K562 (cell line): Measurements from ENCODE around the gene RPL36AL. TPM values are rescaled to one million over a fixed set of nuclear protein-coding genes. Genes with fewer than 3 reads are reported as not detected.

ENCODE experiments used
- ATAC-seq: fragments of 200-7000 bp; cut with Tn5 transposase; 3 replicates; pipeline ENCODE4 v1.9.1; 2020; ENCODE audit warnings: moderate library complexity
- BruUV-seq: library from RNA; stranded (reverse); fragments of 400-500 nt; replicated peaks from 2 replicates; lab custom pipeline; 2021; lab: Mats Ljungman, UMichigan
- CTCF ChIA-PET: fragments of 300-600 bp; formaldehyde crosslinking; extraction: SDS; loops from one replicate; lab custom pipeline; 2021; ENCODE audit warnings: low intra/inter-chr PET ratio; lab: Yijun Ruan, JAX
- POLR2A ChIA-PET: fragments of 300-600, 350-650 bp; sonication (Branson Sonifier 250); formaldehyde crosslinking; extraction: SDS; loops from one replicate; lab custom pipeline; 2021; ENCODE audit warnings: antibody characterized with exemption, inconsistent platforms; lab: Yijun Ruan, JAX
- DNase-seq, 4 experiments: peaks; one replicate each; pipeline versions ENCODE4 v3.0.0 to v3.0.0-alpha.2; 2011 to 2018; ENCODE audit warnings: low spot score in 3 of 4, mixed read lengths in 3 of 4; ENCODE audit errors: extremely low read depth in 1 of 4
- FAIRE-seq: peaks from 2 replicates; lab custom pipeline; 2011; peaks lifted over from hg19 to GRCh38; lab: Jason Lieb, UNC
- H2AFZ ChIP-seq: 2 replicates; pipeline ENCODE4 v1.6.0; 2011; ENCODE audit warnings: low read depth, low read length, control low read depth, inconsistent platforms
- H3K27ac ChIP-seq: fragments of 200-600 bp; 3 replicates; pipeline ENCODE4 v1.8.0; 2011; ENCODE audit warnings: low read depth, mild to moderate bottlenecking, control low read depth, inconsistent platforms, low read length, moderate library complexity, mixed read lengths; ENCODE audit errors: extremely low read depth
- H3K27me3 ChIP-seq, 2 experiments: fragments of 300-600 bp in 1 of 2; 2 replicates in 1 of 2; 3 replicates in 1 of 2; pipeline versions ENCODE4 v1.6.0 to v1.8.0; 2011; ENCODE audit warnings: inconsistent platforms in 2 of 2, low read length in 2 of 2, mild to moderate bottlenecking in 1 of 2, mixed read lengths in 1 of 2, moderate library complexity in 1 of 2; ENCODE audit not compliant: control insufficient read depth in 2 of 2, insufficient read depth in 2 of 2
- H3K36me3 ChIP-seq: fragments of 300-600 bp; 3 replicates; pipeline ENCODE4 v1.8.0; 2011; ENCODE audit warnings: mild to moderate bottlenecking, low read length, inconsistent platforms; ENCODE audit not compliant: control insufficient read depth, insufficient read depth
- H3K4me1 ChIP-seq, 2 experiments: fragments of 200-600 bp in 1 of 2; replicated peaks in 1 of 2; 2 replicates in 1 of 2; 3 replicates in 1 of 2; pipeline versions ENCODE4 v1.5.1 to v1.8.0; 2011; ENCODE audit warnings: inconsistent platforms in 2 of 2, low read length in 2 of 2, mild to moderate bottlenecking in 1 of 2, mixed read lengths in 1 of 2, moderate library complexity in 1 of 2; ENCODE audit not compliant: control insufficient read depth in 2 of 2, insufficient read depth in 2 of 2
- H3K4me2 ChIP-seq: 2 replicates; pipeline ENCODE4 v1.6.1; 2011; ENCODE audit warnings: low read length, control low read depth, inconsistent platforms, mixed read lengths; ENCODE audit not compliant: insufficient read depth
- H3K4me3 ChIP-seq: fragments of 200-600 bp; sonication (generic), shearing (Covaris generic); 2 replicates; pipeline ENCODE4 v1.5.1; 2016; ENCODE audit warnings: control low read depth, inconsistent platforms
- H3K79me2 ChIP-seq: fragments of 200-600 bp; 3 replicates; pipeline ENCODE4 v1.8.0; 2011; ENCODE audit warnings: low read length, inconsistent platforms; ENCODE audit not compliant: control insufficient read depth, insufficient read depth
- H3K9ac ChIP-seq, 2 experiments: 2 replicates each; pipeline versions ENCODE4 v1.6.0 to v1.6.1; 2011; ENCODE audit warnings: low read depth in 2 of 2, low read length in 2 of 2, control low read depth in 1 of 2, inconsistent platforms in 1 of 2, mild to moderate bottlenecking in 1 of 2, mixed read lengths in 1 of 2; ENCODE audit not compliant: insufficient read depth in 1 of 2
- H3K9me1 ChIP-seq: one replicate; pipeline ENCODE4 v1.6.0; 2011; ENCODE audit warnings: inconsistent platforms, mild to moderate bottlenecking, low read length, moderate library complexity; ENCODE audit not compliant: control insufficient read depth, insufficient read depth
- H3K9me3 ChIP-seq: replicated peaks from 2 replicates; pipeline ENCODE4 v1.5.1; 2011; ENCODE audit warnings: low read depth, low read length, inconsistent platforms; ENCODE audit not compliant: control insufficient read depth, insufficient read depth
- H4K20me1 ChIP-seq: replicated peaks from 2 replicates; pipeline ENCODE4 v1.6.1; 2011; ENCODE audit warnings: low read length, inconsistent platforms, mixed read lengths; ENCODE audit not compliant: control insufficient read depth, insufficient read depth
- CBFA2T3 ChIP-seq: fragments of 450-650 bp; IDR thresholded peaks from 2 replicates; pipeline ENCODE4 v1.6.1; 2017
- EP300 ChIP-seq: IDR thresholded peaks from 2 replicates; pipeline ENCODE4 v1.6.1; 2012; ENCODE audit warnings: low read length, improper control_type of control experiment
- HEY1 ChIP-seq: fragments of 250-450 bp; sonication (Bioruptor Pico); IDR thresholded peaks from 2 replicates; pipeline ENCODE4 v1.5.0; 2020; ENCODE audit warnings: mild to moderate bottlenecking, moderate library complexity, borderline replicate concordance
- KDM5B ChIP-seq: fragments of 200-600 bp; sonication (generic); IDR thresholded peaks from 2 replicates; pipeline ENCODE4 v1.6.1; 2012; ENCODE audit warnings: low read depth, mild to moderate bottlenecking, moderate library complexity, low read length, control low read depth, inconsistent platforms; ENCODE audit not compliant: insufficient replicate concordance
- SLC30A9 ChIP-seq: fragments of 250-450 bp; sonication (Bioruptor Pico); IDR thresholded peaks from 2 replicates; pipeline ENCODE4 v1.8.0; 2022; ENCODE audit warnings: mild to moderate bottlenecking, moderate library complexity
- TCF3 ChIP-seq: sonication (generic); formaldehyde crosslinking; IDR thresholded peaks from 2 replicates; pipeline ENCODE4 v1.4.0; 2020; ENCODE audit warnings: mild to moderate bottlenecking, missing genetic modification reagents
- ZNF77 ChIP-seq: fragments of 250-450 bp; sonication (Bioruptor Pico); IDR thresholded peaks from 2 replicates; pipeline ENCODE4 v1.5.0; 2020
- WGBS: fragments of 100-300 bp; shearing (Covaris generic); methylation state at CpG from one replicate; pipeline ENCODE4 v1.1.6; 2016; ENCODE audit warnings: low coverage, mixed read lengths; ENCODE audit not compliant: insufficient coverage; ENCODE audit errors: missing lambda C conversion rate; 5-methylcytosine and 5-hydroxymethylcytosine counted together
- in situ Hi-C: fragments of 300-500 bp; cut with MboI; formaldehyde crosslinking; loops from 4 replicates; pipeline ENCODE4 v1.15.0; 2018; ENCODE audit warnings: inconsistent platforms, mixed read lengths
- intact Hi-C: fragments of 100-400 bp; cut with micrococcal nuclease; formaldehyde crosslinking; loops from 2 replicates; pipeline ENCODE4 v1.14.2; 2022
- polyA plus RNA-seq, 8 experiments: library from polyadenylated mRNA; depleted of rRNA in 4 of 8; stranded (reverse) in 5 of 8; unstranded in 3 of 8; fragments of >200 nt; fragmentation: Nextera tagmentation in 2 of 8; fragmentation: Illumina TruSeq in 1 of 8; extraction: Ambion mirVana in 2 of 8; extraction: Trizol in 1 of 8; gene quantifications; 2 replicates each; pipeline versions ENCODE4 v1.2.1 to v1.2.3, GENCODE V29; 2011 to 2014; ENCODE audit warnings: inconsistent platforms in 1 of 8, missing spikeins in 1 of 8
- total RNA-seq, 7 experiments: library from RNA; depleted of rRNA in 6 of 7; stranded (reverse); fragments of >200 nt in 6 of 7; fragmentation: Illumina TruSeq in 2 of 7; extraction: Trizol in 2 of 7; gene quantifications; 2 replicates each; pipeline versions ENCODE4 v1.2.1 to v1.2.3, GENCODE V29; 2011 to 2021; ENCODE audit warnings: low replicate concordance in 1 of 7
- TF ChIP-seq, protein P1 (sequence below): fragments of 250-450 bp; sonication (Bioruptor Pico); IDR thresholded peaks from 2 replicates; pipeline ENCODE4 v1.4.0; 2020
- TF ChIP-seq, protein P2 (sequence below): fragments of 450-650 bp; formaldehyde crosslinking; IDR thresholded peaks from 2 replicates; pipeline ENCODE4 v1.4.0; 2020; ENCODE audit warnings: mild to moderate bottlenecking, moderate library complexity
- TF ChIP-seq, protein P3 (sequence below): fragments of 250-450 bp; sonication (Bioruptor Pico); IDR thresholded peaks from 2 replicates; pipeline ENCODE4 v1.4.0; 2020; ENCODE audit warnings: mild to moderate bottlenecking, moderate library complexity

The RPL36AL gene
- total and polyA plus RNA-seq, 9 of the 15 experiments (the other 6 are each of a cell fraction or from before 2014, with no cell fraction given), result 146 to 674 (median 360) TPM

DNA sequence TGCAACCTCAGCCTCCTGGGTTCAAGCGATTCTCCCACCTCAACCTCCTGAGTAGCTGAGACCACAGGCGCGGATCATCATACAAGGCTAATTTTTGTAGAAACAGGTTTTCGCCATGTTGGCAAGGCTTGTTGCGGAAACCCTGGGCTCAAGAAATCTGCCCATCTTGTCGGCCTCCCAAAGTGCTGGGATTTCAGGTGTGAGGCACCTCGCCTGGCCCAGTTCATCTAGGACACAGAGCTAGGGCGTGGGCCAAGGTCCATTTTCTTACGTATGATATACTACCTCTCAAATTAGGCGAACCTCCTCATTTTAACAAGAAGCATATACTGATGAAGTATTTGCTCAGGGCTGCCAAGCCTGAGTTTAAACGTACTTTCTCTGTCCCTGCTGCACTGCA, 36.4 kb downstream of the RPL36AL start (continued):
- no peak for TF ChIP-seq SLC30A9 (CRISPR knock-in tag)

DNA sequence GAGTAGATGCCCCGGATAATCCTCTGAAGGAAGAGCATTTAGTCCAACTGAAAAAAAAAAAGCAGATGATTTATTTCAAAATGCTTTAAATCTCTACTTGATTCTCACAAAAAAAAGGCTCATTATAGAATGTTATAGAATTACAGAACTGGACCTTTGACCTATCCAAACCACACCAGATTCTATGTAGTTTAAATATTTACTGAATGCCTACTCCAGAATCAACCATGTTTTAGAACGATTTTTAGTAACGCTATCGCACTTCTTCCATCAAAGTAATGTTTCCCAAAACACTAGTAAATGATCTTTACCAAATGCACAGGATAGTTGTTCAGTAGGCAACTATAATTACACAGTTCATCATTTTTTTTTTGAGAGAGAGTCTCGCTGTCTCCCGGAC, 36.8 kb downstream of the RPL36AL start:
- no peak for FAIRE-seq
- peak overlapping the region; percentile 94 to 99 for H3K9ac ChIP-seq
- H3K79me2 ChIP-seq, result peaks cover 67% of the 10 kb centered on the region
- H3K27me3 ChIP-seq, result no peaks in the 10 kb centered on the region
- intact Hi-C loops, result no loop called here
- H3K9me3 ChIP-seq, result no peaks in the 10 kb centered on the region
- ATAC-seq, result no peak
- peaks cover 48% of the 10 kb centered on the region for H3K36me3 ChIP-seq
- no TSS peak for BruUV-seq
- ChIA-PET CTCF (no interaction called here), POLR2A (no interaction called here)
- 7% methylated on average over 6 of the region's 6 CpGs for WGBS
- H2AFZ ChIP-seq, result no peak overlapping the region
- peak overlapping the region; percentile 65; the same call in 1 of the 3 replicates for H3K27ac ChIP-seq
- H3K4me2 ChIP-seq, result peak overlapping the region; percentile 94
- H3K4me3 ChIP-seq, result peak overlapping the region; percentile 82
- in situ Hi-C loops, result no loop called here
- DNase-seq, result no peak
- H3K9me1 ChIP-seq, result peaks cover 3% of the 10 kb centered on the region
- H4K20me1 ChIP-seq, result peaks cover 30% of the 10 kb centered on the region
- peaks cover 8 to 12% of the 10 kb centered on the region in 2 experiments; a peak in 4 of 5 replicates for H3K4me1 ChIP-seq
- TF ChIP-seq ZNF77 (CRISPR knock-in tag), result no peak
- no peak for TF ChIP-seq EP300
- no peak for TF ChIP-seq CBFA2T3
- TF ChIP-seq, protein P1, sequence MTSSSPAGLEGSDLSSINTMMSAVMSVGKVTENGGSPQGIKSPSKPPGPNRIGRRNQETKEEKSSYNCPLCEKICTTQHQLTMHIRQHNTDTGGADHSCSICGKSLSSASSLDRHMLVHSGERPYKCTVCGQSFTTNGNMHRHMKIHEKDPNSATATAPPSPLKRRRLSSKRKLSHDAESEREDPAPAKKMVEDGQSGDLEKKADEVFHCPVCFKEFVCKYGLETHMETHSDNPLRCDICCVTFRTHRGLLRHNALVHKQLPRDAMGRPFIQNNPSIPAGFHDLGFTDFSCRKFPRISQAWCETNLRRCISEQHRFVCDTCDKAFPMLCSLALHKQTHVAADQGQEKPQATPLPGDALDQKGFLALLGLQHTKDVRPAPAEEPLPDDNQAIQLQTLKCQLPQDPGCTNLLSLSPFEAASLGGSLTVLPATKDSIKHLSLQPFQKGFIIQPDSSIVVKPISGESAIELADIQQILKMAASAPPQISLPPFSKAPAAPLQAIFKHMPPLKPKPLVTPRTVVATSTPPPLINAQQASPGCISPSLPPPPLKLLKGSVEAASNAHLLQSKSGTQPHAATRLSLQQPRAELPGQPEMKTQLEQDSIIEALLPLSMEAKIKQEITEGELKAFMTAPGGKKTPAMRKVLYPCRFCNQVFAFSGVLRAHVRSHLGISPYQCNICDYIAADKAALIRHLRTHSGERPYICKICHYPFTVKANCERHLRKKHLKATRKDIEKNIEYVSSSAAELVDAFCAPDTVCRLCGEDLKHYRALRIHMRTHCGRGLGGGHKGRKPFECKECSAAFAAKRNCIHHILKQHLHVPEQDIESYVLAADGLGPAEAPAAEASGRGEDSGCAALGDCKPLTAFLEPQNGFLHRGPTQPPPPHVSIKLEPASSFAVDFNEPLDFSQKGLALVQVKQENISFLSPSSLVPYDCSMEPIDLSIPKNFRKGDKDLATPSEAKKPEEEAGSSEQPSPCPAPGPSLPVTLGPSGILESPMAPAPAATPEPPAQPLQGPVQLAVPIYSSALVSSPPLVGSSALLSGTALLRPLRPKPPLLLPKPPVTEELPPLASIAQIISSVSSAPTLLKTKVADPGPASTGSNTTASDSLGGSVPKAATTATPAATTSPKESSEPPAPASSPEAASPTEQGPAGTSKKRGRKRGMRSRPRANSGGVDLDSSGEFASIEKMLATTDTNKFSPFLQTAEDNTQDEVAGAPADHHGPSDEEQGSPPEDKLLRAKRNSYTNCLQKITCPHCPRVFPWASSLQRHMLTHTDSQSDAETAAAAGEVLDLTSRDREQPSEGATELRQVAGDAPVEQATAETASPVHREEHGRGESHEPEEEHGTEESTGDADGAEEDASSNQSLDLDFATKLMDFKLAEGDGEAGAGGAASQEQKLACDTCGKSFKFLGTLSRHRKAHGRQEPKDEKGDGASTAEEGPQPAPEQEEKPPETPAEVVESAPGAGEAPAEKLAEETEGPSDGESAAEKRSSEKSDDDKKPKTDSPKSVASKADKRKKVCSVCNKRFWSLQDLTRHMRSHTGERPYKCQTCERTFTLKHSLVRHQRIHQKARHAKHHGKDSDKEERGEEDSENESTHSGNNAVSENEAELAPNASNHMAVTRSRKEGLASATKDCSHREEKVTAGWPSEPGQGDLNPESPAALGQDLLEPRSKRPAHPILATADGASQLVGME (CRISPR knock-in tag), result no peak
- TF ChIP-seq, protein P2, sequence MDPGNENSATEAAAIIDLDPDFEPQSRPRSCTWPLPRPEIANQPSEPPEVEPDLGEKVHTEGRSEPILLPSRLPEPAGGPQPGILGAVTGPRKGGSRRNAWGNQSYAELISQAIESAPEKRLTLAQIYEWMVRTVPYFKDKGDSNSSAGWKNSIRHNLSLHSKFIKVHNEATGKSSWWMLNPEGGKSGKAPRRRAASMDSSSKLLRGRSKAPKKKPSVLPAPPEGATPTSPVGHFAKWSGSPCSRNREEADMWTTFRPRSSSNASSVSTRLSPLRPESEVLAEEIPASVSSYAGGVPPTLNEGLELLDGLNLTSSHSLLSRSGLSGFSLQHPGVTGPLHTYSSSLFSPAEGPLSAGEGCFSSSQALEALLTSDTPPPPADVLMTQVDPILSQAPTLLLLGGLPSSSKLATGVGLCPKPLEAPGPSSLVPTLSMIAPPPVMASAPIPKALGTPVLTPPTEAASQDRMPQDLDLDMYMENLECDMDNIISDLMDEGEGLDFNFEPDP (CRISPR knock-in tag), result no peak
- TF ChIP-seq, protein P3, sequence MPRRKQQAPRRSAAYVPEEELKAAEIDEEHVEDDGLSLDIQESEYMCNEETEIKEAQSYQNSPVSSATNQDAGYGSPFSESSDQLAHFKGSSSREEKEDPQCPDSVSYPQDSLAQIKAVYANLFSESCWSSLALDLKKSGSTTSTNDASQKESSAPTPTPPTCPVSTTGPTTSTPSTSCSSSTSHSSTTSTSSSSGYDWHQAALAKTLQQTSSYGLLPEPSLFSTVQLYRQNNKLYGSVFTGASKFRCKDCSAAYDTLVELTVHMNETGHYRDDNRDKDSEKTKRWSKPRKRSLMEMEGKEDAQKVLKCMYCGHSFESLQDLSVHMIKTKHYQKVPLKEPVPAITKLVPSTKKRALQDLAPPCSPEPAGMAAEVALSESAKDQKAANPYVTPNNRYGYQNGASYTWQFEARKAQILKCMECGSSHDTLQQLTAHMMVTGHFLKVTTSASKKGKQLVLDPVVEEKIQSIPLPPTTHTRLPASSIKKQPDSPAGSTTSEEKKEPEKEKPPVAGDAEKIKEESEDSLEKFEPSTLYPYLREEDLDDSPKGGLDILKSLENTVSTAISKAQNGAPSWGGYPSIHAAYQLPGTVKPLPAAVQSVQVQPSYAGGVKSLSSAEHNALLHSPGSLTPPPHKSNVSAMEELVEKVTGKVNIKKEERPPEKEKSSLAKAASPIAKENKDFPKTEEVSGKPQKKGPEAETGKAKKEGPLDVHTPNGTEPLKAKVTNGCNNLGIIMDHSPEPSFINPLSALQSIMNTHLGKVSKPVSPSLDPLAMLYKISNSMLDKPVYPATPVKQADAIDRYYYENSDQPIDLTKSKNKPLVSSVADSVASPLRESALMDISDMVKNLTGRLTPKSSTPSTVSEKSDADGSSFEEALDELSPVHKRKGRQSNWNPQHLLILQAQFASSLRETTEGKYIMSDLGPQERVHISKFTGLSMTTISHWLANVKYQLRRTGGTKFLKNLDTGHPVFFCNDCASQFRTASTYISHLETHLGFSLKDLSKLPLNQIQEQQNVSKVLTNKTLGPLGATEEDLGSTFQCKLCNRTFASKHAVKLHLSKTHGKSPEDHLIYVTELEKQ, result no peak
- no peak for TF ChIP-seq KDM5B
- TF ChIP-seq TCF3 (CRISPR knock-in tag), result no peak
- TF ChIP-seq HEY1 (CRISPR knock-in tag), result no peak
- no peak for TF ChIP-seq SLC30A9 (CRISPR knock-in tag)
